ENCODE results near the gene SLC7A6.

SLC7A6 gene

DNA sequence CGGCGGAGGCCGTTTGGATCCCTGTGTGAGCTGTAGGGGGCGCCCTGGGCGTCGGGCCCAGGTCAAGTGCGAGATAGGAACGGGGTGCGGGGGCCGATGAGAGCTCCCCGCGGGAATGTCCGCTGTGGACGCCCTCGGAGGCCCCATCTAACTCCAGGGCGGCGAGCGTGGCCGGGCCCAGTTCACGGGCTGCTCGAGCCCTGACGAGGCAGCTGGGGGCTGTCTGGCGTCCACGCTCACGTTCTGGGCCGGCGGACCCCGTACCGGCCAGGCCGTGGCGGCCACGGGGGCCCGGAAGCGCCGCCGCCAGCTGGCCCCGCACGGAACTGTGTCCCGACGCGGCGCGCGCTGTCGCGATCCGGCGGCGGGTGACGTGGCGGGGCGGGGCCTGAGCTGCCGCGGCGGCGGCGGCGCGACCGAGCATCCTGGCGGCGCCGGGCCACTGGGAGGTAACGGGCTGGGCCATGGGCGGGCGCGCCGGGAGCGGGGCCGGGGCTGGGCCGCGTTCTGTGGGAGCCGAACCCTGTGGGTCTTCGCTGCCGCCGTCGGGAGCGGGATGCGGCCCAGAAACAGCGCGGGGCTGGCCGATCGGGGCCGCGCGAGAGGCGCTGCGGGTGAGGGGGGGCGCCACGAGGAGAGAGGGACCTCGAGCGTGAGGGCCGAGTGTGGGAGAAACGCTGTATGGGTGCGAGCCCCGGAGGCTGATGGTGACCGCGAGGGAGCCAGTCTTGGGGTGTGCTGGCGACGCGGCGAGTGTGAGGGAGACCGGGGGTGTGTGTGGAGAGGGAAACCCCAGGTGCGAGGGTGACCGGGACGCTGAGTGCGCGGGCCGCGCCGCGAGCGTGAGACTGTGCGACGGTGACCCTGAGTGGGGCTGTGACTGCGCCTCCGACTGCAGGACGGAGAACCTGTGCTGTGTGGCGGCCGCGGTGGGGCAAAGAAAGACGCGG is at the start of gene SLC7A6:
Gene SLC7A6 (plus strand): TSS at position 399 of the 950 bp plus-strand sequence. CDS start 10,201 bp downstream, outside the sequence.
- peak; percentile 88 to 95 (median 93) for DNase-seq

DNA sequence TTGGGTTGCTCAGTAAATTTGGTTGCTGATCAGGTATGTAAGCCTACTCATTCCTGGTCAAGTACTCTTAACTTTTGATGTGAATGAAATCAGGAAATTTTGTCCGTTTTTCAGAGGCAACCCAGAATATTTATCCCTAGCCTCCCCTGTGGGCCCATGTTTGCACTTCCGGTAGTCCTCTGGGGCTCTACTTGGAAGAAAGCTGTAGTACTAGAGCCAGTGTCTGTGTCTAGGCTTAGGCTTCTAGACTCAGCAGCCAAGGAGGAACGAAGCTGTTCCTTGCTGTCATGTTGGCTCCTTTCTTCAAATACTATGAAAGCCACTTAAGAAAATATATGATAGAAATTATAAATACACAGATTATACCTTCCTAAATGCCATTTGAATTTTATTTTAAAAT is 49.6 kb upstream of the SLC7A6 start:
- DNase-seq = no peak

DNA sequence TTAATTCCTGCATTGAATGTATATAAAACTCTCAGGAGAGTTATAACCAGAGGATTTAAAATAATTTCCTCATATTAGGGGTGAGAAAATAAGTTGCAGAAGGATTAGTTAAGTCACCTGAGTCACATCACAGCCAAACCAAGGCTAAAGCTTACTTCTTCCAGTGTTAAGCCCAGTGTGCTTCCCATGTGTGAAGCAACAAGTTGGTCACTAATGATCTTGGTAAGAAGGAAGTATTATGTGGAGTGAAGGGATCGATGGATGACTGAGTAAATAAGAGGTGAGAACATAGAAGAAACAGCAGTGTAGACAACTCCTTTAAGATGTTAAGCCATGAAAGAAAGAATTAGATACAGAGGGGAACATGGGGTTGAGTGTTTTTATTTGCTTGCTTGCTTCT is 49.0 kb upstream of the SLC7A6 start:
- no peak for DNase-seq

DNA sequence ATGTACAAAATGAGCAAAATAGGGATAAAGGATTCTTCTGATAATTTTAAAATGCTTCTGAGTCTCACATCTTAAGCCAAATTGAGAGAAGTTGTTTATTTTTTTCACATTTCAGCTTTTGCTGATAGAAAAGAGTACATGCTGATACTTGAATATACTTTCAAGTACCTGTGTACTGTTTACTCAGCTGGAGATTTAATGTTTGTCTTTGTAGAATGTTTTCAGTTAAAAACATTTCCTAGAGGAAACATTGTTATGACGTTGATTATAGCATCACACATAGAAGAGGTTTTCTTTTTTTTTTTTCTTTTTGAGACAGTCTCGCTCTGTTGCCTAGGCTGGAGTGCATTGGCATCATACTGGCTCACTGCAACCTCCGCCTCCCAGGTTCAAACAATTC is 48.1 kb upstream of the SLC7A6 start:
- DNase-seq = no peak

DNA sequence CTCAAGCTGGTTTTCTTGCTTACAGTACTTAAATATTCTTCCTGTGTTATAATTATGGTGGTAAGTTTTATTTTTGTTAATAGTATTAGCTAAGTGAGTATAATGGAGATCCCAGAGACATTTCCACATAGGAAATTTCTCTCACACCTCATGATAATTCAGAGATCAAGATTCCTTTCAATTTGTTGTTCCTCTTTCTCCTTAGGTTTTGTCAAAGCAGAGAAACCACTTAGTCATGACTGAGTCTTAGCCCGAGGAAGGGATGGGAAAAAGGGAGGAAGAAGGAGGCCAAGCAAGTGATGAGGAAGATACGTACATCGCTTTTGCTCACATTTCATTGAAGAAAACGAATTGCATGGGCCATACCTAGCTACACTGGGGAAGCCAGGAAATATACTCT is 46.8 kb upstream of the SLC7A6 start:
- peak; percentile 54 to 78 (median 65) for DNase-seq

DNA sequence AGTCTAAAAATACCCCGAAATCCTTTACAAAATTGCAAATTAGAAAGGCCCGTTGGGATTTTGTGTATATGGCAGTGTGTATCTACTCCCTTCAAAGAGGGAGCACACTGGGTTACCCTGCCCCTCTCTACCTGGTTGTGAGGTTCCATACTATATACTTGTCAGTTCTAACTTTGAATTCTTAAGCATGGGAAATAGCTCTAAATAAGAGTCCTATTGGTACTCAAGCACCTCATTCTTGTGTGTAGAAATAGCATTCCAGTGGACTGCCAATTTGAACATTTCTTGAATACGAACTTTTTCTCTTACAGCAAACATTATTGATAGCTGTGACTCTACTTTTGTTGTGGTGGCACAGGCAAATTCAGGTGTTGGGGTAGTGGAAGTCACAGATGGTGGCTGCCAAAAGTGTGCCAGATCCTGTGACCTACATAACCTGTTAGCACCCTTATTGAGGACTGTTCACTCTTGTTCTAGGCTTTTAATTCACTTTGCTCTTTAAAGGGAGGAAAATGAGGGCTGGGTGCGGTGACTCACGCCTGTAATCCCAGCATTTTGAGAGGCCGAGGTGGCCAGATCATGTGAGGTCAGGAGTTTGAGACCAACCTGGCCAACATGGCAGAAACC is 44.5 kb upstream of the SLC7A6 start:
- DNase-seq = no peak

DNA sequence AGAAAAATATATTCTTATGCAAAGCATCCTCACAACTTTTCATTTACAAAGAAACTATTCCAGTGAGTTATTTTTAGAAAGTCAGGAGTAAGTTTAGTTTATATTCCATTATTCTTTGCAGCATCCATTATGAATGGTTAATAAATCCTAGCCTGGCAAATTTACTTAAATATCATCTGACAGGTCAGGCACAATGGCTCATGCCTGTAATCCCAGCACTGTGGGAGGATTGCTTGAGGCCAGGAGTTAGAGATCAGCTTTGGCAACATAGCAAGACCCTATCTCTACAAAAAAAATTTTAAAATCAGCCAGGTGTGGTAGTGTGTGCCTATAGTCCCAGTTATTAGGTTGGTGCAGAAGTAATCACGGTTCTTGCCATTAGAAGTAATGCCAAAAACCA is 41.3 kb upstream of the SLC7A6 start:
- no peak for DNase-seq

DNA sequence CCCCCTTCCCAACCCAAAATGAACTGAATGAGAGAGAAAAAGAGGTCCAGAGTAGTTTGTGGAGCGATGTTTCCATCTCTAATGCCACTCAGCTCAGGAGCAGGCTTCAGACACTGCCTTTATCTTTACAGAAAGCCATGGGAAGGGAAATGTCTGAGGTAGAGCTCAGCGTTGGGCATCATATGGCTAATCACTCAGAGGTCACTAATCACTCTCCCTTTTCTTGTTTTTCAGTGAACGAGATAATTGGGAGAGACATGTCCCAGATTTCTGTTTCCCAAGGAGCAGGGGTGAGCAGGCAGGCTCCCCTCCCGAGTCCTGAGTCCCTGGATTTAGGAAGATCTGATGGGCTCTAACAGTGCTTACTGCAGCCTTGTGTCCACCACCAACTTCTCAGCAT is 38.2 kb upstream of the SLC7A6 start:
- DNase-seq = no peak

DNA sequence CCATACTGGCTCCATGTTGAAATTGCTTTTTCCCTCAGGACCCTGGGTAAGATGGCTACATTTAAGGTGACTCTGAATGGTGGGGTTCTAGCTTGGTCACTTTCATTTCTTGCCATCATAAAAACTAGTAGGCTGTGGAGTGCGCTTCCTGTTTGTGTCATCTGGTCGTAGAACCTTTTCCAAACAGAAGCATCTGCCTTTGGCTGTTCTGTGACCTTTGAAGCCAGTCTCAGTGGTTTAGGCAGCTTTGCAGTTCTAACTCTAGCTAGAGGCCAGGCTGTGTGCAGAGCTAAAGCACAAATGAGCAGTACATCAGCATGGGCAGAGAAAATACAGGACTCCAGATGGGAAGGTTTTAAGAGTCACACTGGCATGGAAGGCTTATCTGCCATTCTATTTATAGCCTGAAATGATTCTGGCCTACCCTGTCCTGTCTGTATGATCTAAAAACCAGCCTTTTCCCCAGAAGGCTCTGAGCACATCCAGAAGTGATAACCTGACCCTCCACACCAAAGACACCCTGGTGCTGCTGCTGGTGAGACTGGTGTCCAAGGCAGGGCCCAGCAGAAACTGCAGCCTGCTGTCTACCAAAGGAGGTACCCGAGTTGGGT is 37.0 kb upstream of the SLC7A6 start:
- no peak for DNase-seq

DNA sequence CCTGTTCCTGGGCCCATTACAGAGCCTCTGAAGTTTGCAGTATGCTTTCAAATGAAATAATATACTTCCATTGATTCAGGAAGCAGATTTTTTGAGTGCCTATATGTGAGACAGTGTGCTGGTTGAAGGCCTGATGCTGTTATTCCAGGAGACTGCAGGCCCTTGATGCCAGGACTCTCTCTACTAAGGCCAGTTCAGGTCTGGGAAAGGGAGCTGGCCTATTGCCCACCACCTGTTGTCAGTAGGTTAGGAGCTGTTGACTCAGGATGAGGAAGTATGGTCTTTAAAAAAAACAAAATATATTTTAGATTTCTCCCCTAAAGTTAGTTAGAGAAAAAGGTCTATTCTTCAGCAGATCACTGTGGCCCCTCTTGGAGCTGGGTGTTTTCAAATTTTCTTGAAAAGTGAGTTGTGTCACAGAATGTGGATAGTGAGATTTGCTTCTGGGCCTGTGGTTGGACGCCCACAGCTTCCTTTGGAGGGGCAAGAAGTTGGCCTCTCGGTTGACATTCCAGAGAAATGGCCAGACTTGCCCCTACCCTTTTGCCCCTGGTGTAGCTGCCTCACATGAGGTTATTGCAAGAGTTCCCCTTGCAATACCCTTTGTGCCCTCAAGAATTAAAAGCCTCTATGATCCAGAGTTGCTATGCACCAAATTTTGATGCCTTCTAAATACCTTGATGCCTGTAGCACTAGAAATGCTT is 36.3 kb upstream of the SLC7A6 start:
- no peak for DNase-seq

DNA sequence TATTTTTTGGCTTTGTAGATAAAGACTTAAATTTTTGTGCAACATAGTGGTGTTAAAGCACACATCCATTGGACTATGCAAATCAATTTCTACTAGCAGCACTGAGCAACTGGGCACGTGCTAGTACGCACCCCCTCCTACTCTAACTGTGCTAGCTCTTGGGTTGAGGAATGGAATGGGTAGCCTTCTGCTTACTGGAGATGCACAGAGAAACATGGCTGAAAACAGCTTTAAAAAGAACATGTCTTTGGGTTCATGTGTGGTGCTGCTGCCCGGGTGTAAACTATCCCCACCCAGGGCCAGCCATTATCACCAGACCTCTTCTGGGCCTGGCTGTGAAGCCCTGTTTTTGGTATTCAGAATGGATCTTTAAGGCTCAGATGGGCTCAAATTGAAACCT is 35.7 kb upstream of the SLC7A6 start:
- DNase-seq = no peak

DNA sequence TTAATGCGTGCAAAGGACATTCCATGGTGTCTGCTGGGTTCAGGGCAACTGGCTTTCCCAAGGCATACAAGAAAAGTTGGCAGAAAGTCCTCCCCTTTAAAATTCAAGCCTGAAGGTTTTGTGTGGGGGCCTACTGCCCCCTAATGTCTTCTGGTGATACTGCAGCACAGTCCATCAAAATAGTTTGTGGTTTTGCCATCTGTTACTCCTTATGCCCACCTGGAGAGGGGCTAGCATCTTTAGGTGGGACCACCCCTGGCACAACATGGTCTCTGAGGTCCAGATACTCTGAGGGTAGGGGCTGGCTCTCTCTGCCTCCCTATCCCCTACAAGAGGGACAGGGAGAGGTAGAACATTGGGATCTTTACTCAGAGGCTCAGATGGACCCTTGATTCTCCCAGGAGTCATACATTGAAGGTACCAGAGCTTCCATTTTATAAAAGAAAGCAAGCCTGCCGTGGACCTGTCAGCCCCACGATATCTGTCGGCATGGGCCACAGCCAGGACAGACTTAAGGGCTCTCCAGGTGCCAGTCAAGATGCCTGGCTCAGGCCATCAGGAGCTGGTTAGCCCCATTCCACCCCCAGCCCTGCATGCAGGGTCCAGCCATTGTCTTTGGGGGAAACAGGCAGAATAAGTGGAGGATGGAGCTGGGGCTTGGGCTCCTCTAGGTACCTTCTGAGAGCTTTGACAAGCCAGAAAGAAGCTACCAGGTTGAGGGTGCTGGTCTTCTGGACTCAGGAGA is 34.7 kb upstream of the SLC7A6 start:
- peak; percentile 54 to 65 (median 59) for DNase-seq

DNA sequence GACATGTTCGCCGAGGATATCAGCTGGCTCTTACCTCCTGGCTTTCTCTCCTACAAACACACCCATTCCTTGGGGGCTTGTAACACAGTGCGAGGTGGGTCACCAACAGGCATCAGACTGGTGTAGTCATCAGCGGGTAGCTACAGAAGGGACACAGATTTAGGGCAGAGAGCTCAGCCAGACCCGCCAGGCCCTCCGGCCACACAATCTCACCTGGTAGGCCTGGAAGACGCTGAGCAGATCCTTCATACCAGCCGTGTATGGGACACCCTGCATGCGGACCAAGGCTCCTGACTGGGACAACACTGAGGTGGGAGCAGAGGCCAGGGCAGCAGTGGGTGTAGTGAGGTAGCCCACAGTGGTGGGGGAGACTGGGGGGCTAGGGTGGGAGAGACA is 34.2 kb upstream of the SLC7A6 start:
- no peak for DNase-seq

DNA sequence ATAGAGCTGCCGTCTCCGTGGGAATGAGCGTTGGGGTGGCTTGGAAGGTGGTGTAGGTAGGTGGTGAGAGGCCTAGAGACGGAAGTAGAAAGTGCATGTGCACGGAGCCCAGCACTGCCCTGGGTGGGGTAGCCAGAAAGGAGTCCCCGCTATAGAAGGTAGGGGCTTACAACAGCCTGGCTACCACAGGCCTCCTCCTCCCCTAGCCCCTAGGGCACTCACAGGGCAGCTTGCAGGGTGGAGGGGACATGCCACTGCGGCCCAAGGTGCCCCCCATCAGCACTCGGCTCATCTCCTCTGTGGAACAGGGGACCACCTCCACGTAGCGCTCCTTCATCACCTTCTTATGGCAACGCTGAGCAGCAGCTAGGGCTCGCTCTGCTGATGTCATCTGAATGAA is 33.4 kb upstream of the SLC7A6 start:
- DNase-seq = no peak

DNA sequence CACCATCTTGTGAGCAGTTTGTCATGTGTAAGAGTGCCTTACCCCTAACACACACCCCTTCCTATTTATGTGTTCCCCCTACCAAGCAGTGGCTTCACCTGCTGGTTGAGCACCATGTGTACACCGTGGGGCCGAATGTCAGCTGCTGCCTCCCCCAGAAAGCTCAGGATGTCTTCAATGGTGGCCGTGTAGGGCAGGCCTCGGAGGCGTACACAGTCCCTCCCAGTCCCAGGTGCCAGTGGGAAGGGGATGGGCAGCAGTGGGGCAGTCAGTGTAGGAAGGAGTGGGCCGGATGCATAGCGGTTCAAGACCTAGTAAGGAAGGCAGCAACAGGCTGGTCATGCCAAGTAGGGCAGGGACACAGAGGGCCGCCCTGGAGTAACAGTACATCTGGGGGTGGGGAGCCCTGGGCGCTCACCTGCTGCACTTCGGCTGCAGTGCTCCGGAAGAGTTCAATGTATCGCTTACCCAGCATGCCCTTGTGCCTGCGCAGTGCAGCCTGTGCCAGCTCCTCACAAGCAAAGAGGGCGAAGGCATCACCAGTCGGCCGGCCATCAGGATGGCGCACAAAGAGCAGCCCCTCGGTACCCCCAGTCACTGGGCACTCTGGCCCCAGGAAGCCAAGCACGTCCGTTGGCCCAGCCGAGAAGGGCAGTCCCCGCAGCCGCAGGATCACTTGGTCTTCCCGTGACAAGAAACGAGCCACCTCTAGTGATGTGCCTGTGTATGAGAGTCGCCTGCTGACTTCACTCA is 32.8 kb upstream of the SLC7A6 start:
- DNase-seq = no peak

DNA sequence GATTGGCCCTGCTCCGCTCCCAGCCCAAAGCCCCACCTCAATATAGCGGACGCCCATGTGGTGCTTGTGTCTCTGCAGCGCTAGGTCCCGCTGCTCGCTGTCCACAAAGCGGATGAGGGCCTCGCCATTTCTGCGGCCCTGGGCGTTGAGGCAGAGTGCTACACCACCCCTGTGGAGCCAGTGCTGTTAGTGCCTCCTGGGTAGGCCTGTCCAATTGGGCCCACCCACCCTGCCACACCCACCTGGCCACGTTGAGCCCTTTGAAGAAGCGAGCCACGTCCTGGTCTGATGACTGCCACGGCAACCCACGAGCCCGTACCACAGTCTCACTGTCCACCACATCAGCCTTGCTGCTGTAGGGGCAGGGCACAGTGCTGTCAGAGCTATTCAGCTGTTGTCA is 32.0 kb upstream of the SLC7A6 start:
- DNase-seq = no peak

DNA sequence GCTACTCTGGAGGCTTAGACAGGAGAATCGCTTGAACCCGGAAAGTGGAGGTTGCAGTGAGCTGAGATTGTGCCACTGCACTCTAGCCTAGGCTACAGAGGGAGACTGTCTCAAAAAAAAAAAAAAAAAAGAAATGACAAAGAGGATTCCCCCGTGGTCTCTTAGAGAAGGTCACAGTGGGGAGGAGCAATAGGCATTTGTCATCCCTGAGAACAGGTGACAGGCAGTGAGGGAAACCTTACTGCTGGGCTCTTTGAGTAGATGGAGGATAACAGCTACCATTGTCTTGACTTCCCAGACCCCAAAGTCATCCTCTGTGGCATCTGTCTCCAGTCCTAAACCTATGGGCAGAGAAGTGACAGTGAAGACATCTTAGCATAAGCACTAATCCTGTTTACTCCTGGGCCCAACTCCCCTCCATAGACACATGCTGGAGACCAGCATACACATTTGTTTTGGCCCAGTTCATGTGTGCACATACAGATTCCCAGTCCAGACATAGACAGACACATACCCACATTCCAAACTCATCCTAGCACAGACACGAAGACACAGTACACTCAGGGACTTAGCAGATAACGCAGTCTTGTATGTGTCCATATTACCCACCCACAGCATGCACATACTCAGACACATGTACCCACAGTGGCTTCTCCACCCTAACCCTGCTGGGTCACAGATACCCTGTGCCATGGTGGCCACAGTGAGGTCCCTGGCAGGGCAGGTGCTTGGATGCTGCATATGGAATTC is 31.1 kb upstream of the SLC7A6 start:
- no peak for DNase-seq

DNA sequence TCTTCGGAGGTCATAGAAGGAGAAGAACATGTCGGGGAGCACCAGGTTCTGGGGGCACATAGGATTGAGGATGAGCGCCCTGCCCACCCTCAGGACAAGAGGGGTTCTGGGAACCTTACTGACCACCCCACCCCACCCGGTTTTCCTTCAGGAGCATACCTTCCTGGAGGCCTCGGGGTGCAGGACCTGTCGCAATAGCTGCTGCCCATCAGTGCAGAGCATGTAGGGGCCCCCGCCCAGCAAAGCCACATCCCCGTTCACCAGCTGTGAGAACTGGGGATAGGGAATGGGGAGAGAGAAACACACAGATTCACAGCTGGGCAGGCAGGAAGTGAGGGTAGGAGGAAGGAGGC is 30.5 kb upstream of the SLC7A6 start:
- DNase-seq = no peak

DNA sequence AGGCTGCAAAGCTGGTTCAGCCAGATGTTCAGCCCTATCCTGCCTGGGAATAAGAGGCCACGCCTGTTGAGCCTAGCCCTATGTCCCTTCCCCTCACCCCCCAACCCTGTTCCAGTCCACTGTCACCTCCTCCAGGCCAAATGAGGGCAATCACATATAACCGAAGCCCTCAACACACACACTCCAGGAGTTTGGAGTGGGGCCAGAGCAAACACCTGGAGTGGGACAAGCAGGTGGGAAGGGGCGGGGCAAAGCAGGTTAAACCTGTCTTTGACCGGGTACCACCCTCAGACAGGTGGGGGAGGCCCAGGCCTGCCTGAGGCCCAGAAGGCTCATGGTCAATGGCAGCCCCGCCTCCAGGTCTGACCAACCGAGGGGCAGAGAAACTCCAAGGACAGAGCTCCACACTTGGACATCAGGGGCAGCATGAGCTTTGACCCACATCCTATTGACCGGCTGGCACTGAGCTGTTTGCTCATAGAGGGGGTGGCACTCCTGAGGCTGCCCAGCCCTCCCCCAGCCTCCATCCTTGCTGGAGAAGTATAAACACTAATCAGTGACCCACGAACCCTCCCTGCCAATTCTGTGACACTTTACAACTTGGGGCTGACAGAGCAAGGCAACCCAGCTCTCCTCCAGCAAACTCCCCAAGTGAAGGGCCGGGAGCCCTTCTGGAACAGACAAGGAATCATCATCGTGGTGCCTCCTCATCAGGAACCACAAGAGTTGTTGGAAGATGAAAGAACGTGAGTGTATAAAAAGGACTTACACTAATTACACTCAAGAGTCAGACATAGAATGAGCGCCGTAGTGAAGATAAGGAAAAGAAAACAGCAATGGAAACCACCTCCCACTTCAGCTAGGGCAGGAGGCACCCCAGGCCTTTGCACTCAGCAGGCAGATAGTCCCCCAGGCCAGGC is 29.9 kb upstream of the SLC7A6 start:
- DNase-seq = no peak
